Measurements from ENCODE around the gene TP53BP2. TPM values are rescaled to one million over a fixed set of nuclear protein-coding genes. Genes with fewer than 3 reads are reported as not detected.

Gene TP53BP2
- total and polyA plus RNA-seq, 4 donors, result 3.9 to 26.8 (median 13.0) TPM

GRCh38 chr1:223827193-223827663 lies 18.5 kb downstream of the TP53BP2 start:
- Histone ChIP-seq H3K4me3 (ENCODE audit: low read depth in 1 of 3, low read length in 3 of 3) (no peak overlapping the region), H3K9ac (ENCODE audit: low read depth in 1 of 2, low read length in 2 of 2) (no peak overlapping the region), H3K27me3 (ENCODE audit: control insufficient read depth in 4 of 4, insufficient read depth in 4 of 4, low read length in 3 of 4) (no peaks in the 10 kb centered on the region), H3K36me3 (ENCODE audit: control insufficient read depth in 4 of 4, insufficient read depth in 3 of 4, low read depth in 1 of 4, low read length in 3 of 4) (no peaks in the 10 kb centered on the region), H3K27ac (ENCODE audit: low read depth in 1 of 2, low read length in 2 of 2) (no peak overlapping the region), H3K4me1 (ENCODE audit: control insufficient read depth in 4 of 4, insufficient read depth in 4 of 4, low read length in 3 of 4) (peaks cover 2 to 20% (median 6%) of the 10 kb centered on the region in 4 donors), H3K9me3 (ENCODE audit: control insufficient read depth in 4 of 4, low read length in 3 of 4) (no peaks in the 10 kb centered on the region)
- no peak for DNase-seq (ENCODE audit: low spot score)
- 83% methylated on average over 3 of the region's 3 CpGs for WGBS
- TF ChIP-seq HNF4G (IDR thresholded peaks at IDR 0.05), result no peak
- TF ChIP-seq NR2F2 (IDR thresholded peaks at IDR 0.05), result no peak
- no peak for TF ChIP-seq ZBTB33 (IDR thresholded peaks at IDR 0.05)
- no peak for TF ChIP-seq YY1 (IDR thresholded peaks at IDR 0.05)
- no peak for TF ChIP-seq HNF4A (conservative IDR thresholded peaks at IDR 0.05)
- TF ChIP-seq FOXA1 (IDR thresholded peaks at IDR 0.05), result no peak
- TF ChIP-seq REST (IDR thresholded peaks at IDR 0.05), result no peak
- TF ChIP-seq JUND (IDR thresholded peaks at IDR 0.05), result no peak

- Histone ChIP-seq H3K9ac (ENCODE audit: low read depth in 1 of 2, low read length in 2 of 2) (no peak overlapping the region), H3K27ac (ENCODE audit: low read depth in 1 of 2, low read length in 2 of 2) (no peak overlapping the region), H3K36me3 (ENCODE audit: control insufficient read depth in 4 of 4, insufficient read depth in 3 of 4, low read depth in 1 of 4, low read length in 3 of 4) (no peaks in the 10 kb centered on the region), H3K9me3 (ENCODE audit: control insufficient read depth in 4 of 4, low read length in 3 of 4) (no peaks in the 10 kb centered on the region), H3K4me1 (ENCODE audit: control insufficient read depth in 4 of 4, insufficient read depth in 4 of 4, low read length in 3 of 4) (peaks cover 2 to 20% (median 9%) of the 10 kb centered on the region in 4 donors), H3K4me3 (ENCODE audit: low read depth in 1 of 3, low read length in 3 of 3) (no peak overlapping the region), H3K27me3 (ENCODE audit: control insufficient read depth in 4 of 4, insufficient read depth in 4 of 4, low read length in 3 of 4) (no peaks in the 10 kb centered on the region)
- TF ChIP-seq JUND (IDR thresholded peaks at IDR 0.05) (no peak), GABPA (IDR thresholded peaks at IDR 0.05 in 1 of 2, conservative IDR thresholded peaks at IDR 0.05 in 1 of 2) (no peak), FOXA2 (IDR thresholded peaks at IDR 0.05) (no peak), RAD21 (IDR thresholded peaks at IDR 0.05) (no peak)
- WGBS, result 79% methylated on average over 11 of the region's 11 CpGs
- no peak for DNase-seq (ENCODE audit: low spot score)
These were observed 19.7 kb downstream of the TP53BP2 start for GRCh38 chr1:223825767-223826748.

- Histone ChIP-seq H3K27ac (ENCODE audit: low read depth in 1 of 2, low read length in 2 of 2) (no peak overlapping the region), H3K27me3 (ENCODE audit: control insufficient read depth in 4 of 4, insufficient read depth in 4 of 4, low read length in 3 of 4) (no peaks in the 10 kb centered on the region), H3K36me3 (ENCODE audit: control insufficient read depth in 4 of 4, insufficient read depth in 3 of 4, low read depth in 1 of 4, low read length in 3 of 4) (peaks cover 0 to 6% (median 0%) of the 10 kb centered on the region in 4 donors), H3K4me1 (ENCODE audit: control insufficient read depth in 4 of 4, insufficient read depth in 4 of 4, low read length in 3 of 4) (peaks cover 0 to 20% (median 10%) of the 10 kb centered on the region in 4 donors), H3K4me3 (ENCODE audit: low read depth in 1 of 3, low read length in 3 of 3) (no peak overlapping the region), H3K9ac (ENCODE audit: low read depth in 1 of 2, low read length in 2 of 2) (no peak overlapping the region), H3K9me3 (ENCODE audit: control insufficient read depth in 4 of 4, low read length in 3 of 4) (no peaks in the 10 kb centered on the region)
- no peak for DNase-seq (ENCODE audit: low spot score)
- WGBS, result 83% methylated on average over 4 of the region's 4 CpGs
- TF ChIP-seq RAD21 (IDR thresholded peaks at IDR 0.05) (no peak), GABPA (IDR thresholded peaks at IDR 0.05 in 1 of 2, conservative IDR thresholded peaks at IDR 0.05 in 1 of 2) (no peak), HNF4G (IDR thresholded peaks at IDR 0.05) (no peak), MAX (IDR thresholded peaks at IDR 0.05) (no peak), CTCF (IDR thresholded peaks at IDR 0.05; ENCODE audit: low read depth, low read length, missing input control) (no peak), REST (IDR thresholded peaks at IDR 0.05) (no peak), HNF4A (conservative IDR thresholded peaks at IDR 0.05) (no peak), FOXA2 (IDR thresholded peaks at IDR 0.05) (no peak), JUND (IDR thresholded peaks at IDR 0.05) (no peak)
These were observed 21.0 kb downstream of the TP53BP2 start for GRCh38 chr1:223824712-223825111.

All from liver (tissue), 9 donors.